ENCODE results near the gene NFKBIL1. TPM values are rescaled to one million over a fixed set of nuclear protein-coding genes. Genes with fewer than 3 reads are reported as not detected.

NFKBIL1 gene
- total and polyA plus RNA-seq, 2 experiments from 2014 or later: 9.6 to 12.3 TPM

DNA sequence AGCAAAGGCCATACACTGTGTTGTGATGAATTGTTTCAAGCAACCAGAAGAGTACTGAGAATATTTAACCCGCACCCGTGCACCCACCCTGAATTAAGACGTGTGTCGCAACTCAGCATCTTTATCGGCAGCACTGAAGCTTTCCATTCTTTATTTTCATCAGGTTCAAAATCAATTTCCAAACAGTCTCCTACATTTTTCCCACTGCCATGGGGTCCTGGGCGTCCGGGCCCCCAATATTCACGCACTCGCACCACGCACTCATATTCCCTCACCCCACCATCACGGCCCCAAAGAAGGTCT, 33.0 kb downstream of the NFKBIL1 start:
- no peaks in the 10 kb centered on the region for H3K36me3 Mint-ChIP-seq (ENCODE audit: low read depth)
- DNase-seq (ENCODE audit: low spot score) (no peak), ATAC-seq (no peak)
- Histone ChIP-seq H3K4me3 (peak overlapping the region; percentile 95), H3K4me2 (peak overlapping the region; percentile 96), H3K36me3 (ENCODE audit: insufficient read depth) (no peaks in the 10 kb centered on the region), H3K9me2 (ENCODE audit: insufficient read depth) (no peaks in the 10 kb centered on the region), H3K27me3 (ENCODE audit: insufficient read depth) (peaks cover 20% of the 10 kb centered on the region), H3K4me1 (ENCODE audit: insufficient read depth) (peaks cover 4% of the 10 kb centered on the region; the same call in 1 of the 2 replicates), H2AFZ (peak overlapping the region; percentile 99), H3F3A (replicated peaks; ENCODE audit: low read depth) (no peaks in the 10 kb centered on the region), H3K79me2 (replicated peaks; ENCODE audit: insufficient read depth) (no peaks in the 10 kb centered on the region), H3K27ac (ENCODE audit: low read depth) (no peak overlapping the region), H4K20me1 (replicated peaks; ENCODE audit: insufficient read depth) (no peaks in the 10 kb centered on the region)
- H3K27ac Mint-ChIP-seq: no peak overlapping the region
- H3K9me3 Mint-ChIP-seq: peaks cover 3% of the 10 kb centered on the region; the same call in 2 of the 3 replicates
- H3K4me3 Mint-ChIP-seq: peak overlapping the region; percentile 95
- peaks cover 36% of the 10 kb centered on the region for H3K27me3 Mint-ChIP-seq (ENCODE audit: insufficient read depth, low read depth, poor library complexity)
- peaks cover 21% of the 10 kb centered on the region for H3K4me1 Mint-ChIP-seq
- TF ChIP-seq EZH2phosphoT487 (IDR thresholded peaks at IDR 0.05; ENCODE audit: unreplicated experiment) (no peak), STAT1 (IDR thresholded peaks at IDR 0.05; ENCODE audit: unreplicated experiment) (no peak), ZNF114 (CRISPR knock-in tag; IDR thresholded peaks at IDR 0.05) (no peak), CREB1 (CRISPR knock-in tag; IDR thresholded peaks at IDR 0.05; ENCODE audit: low read depth) (no peak), JUNB (IDR thresholded peaks at IDR 0.05; ENCODE audit: unreplicated experiment) (no peak), ZNF331 (CRISPR knock-in tag; IDR thresholded peaks at IDR 0.05; ENCODE audit: low read depth) (no peak), EZH2 (IDR thresholded peaks at IDR 0.05; ENCODE audit: low read depth, unreplicated experiment) (no peak), POLR2AphosphoS5 (IDR thresholded peaks at IDR 0.05; ENCODE audit: low read depth) (no peak), NANOG (IDR thresholded peaks at IDR 0.05; ENCODE audit: borderline replicate concordance) (no peak)
- TF ChIP-seq, protein P1, sequence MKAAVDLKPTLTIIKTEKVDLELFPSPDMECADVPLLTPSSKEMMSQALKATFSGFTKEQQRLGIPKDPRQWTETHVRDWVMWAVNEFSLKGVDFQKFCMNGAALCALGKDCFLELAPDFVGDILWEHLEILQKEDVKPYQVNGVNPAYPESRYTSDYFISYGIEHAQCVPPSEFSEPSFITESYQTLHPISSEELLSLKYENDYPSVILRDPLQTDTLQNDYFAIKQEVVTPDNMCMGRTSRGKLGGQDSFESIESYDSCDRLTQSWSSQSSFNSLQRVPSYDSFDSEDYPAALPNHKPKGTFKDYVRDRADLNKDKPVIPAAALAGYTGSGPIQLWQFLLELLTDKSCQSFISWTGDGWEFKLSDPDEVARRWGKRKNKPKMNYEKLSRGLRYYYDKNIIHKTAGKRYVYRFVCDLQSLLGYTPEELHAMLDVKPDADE (IDR thresholded peaks at IDR 0.05): no peak
- TF ChIP-seq, protein P2, sequence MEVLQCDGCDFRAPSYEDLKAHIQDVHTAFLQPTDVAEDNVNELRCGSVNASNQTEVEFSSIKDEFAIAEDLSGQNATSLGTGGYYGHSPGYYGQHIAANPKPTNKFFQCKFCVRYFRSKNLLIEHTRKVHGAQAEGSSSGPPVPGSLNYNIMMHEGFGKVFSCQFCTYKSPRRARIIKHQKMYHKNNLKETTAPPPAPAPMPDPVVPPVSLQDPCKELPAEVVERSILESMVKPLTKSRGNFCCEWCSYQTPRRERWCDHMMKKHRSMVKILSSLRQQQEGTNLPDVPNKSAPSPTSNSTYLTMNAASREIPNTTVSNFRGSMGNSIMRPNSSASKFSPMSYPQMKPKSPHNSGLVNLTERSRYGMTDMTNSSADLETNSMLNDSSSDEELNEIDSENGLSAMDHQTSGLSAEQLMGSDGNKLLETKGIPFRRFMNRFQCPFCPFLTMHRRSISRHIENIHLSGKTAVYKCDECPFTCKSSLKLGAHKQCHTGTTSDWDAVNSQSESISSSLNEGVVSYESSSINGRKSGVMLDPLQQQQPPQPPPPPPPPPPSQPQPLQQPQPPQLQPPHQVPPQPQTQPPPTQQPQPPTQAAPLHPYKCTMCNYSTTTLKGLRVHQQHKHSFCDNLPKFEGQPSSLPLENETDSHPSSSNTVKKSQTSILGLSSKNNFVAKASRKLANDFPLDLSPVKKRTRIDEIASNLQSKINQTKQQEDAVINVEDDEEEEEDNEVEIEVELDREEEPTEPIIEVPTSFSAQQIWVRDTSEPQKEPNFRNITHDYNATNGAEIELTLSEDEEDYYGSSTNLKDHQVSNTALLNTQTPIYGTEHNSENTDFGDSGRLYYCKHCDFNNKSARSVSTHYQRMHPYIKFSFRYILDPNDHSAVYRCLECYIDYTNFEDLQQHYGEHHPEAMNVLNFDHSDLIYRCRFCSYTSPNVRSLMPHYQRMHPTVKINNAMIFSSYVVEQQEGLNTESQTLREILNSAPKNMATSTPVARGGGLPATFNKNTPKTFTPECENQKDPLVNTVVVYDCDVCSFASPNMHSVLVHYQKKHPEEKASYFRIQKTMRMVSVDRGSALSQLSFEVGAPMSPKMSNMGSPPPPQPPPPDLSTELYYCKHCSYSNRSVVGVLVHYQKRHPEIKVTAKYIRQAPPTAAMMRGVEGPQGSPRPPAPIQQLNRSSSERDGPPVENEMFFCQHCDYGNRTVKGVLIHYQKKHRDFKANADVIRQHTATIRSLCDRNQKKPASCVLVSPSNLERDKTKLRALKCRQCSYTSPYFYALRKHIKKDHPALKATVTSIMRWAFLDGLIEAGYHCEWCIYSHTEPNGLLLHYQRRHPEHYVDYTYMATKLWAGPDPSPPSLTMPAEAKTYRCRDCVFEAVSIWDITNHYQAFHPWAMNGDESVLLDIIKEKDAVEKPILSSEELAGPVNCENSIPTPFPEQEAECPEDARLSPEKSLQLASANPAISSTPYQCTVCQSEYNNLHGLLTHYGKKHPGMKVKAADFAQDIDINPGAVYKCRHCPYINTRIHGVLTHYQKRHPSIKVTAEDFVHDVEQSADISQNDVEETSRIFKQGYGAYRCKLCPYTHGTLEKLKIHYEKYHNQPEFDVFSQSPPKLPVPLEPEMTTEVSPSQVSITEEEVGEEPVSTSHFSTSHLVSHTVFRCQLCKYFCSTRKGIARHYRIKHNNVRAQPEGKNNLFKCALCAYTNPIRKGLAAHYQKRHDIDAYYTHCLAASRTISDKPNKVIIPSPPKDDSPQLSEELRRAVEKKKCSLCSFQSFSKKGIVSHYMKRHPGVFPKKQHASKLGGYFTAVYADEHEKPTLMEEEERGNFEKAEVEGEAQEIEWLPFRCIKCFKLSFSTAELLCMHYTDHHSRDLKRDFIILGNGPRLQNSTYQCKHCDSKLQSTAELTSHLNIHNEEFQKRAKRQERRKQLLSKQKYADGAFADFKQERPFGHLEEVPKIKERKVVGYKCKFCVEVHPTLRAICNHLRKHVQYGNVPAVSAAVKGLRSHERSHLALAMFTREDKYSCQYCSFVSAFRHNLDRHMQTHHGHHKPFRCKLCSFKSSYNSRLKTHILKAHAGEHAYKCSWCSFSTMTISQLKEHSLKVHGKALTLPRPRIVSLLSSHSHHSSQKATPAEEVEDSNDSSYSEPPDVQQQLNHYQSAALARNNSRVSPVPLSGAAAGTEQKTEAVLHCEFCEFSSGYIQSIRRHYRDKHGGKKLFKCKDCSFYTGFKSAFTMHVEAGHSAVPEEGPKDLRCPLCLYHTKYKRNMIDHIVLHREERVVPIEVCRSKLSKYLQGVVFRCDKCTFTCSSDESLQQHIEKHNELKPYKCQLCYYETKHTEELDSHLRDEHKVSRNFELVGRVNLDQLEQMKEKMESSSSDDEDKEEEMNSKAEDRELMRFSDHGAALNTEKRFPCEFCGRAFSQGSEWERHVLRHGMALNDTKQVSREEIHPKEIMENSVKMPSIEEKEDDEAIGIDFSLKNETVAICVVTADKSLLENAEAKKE (CRISPR knock-in tag; IDR thresholded peaks at IDR 0.05): no peak
- TF ChIP-seq, protein P3, sequence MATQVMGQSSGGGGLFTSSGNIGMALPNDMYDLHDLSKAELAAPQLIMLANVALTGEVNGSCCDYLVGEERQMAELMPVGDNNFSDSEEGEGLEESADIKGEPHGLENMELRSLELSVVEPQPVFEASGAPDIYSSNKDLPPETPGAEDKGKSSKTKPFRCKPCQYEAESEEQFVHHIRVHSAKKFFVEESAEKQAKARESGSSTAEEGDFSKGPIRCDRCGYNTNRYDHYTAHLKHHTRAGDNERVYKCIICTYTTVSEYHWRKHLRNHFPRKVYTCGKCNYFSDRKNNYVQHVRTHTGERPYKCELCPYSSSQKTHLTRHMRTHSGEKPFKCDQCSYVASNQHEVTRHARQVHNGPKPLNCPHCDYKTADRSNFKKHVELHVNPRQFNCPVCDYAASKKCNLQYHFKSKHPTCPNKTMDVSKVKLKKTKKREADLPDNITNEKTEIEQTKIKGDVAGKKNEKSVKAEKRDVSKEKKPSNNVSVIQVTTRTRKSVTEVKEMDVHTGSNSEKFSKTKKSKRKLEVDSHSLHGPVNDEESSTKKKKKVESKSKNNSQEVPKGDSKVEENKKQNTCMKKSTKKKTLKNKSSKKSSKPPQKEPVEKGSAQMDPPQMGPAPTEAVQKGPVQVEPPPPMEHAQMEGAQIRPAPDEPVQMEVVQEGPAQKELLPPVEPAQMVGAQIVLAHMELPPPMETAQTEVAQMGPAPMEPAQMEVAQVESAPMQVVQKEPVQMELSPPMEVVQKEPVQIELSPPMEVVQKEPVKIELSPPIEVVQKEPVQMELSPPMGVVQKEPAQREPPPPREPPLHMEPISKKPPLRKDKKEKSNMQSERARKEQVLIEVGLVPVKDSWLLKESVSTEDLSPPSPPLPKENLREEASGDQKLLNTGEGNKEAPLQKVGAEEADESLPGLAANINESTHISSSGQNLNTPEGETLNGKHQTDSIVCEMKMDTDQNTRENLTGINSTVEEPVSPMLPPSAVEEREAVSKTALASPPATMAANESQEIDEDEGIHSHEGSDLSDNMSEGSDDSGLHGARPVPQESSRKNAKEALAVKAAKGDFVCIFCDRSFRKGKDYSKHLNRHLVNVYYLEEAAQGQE (IDR thresholded peaks at IDR 0.05; ENCODE audit: unreplicated experiment): no peak
- TF ChIP-seq, protein P4, sequence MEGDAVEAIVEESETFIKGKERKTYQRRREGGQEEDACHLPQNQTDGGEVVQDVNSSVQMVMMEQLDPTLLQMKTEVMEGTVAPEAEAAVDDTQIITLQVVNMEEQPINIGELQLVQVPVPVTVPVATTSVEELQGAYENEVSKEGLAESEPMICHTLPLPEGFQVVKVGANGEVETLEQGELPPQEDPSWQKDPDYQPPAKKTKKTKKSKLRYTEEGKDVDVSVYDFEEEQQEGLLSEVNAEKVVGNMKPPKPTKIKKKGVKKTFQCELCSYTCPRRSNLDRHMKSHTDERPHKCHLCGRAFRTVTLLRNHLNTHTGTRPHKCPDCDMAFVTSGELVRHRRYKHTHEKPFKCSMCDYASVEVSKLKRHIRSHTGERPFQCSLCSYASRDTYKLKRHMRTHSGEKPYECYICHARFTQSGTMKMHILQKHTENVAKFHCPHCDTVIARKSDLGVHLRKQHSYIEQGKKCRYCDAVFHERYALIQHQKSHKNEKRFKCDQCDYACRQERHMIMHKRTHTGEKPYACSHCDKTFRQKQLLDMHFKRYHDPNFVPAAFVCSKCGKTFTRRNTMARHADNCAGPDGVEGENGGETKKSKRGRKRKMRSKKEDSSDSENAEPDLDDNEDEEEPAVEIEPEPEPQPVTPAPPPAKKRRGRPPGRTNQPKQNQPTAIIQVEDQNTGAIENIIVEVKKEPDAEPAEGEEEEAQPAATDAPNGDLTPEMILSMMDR (conservative IDR thresholded peaks at IDR 0.05; ENCODE audit: low read depth in 2 of 2): no peak
